Small intestine (tissue), 7 donors: ENCODE results near the gene KCNG2. TPM values are rescaled to one million over a fixed set of nuclear protein-coding genes. Genes with fewer than 3 reads are reported as not detected.

Experiments
- DNase-seq, 2 donors: peaks; one replicate each; pipeline versions ENCODE4 v3.0.0 to v3.0.0-alpha.2; 2013
- FAIRE-seq: peaks from 2 replicates; lab custom pipeline; 2012; peaks lifted over from hg19 to GRCh38; lab: Jason Lieb, UNC
- H3K27ac ChIP-seq, 3 donors: one replicate each; pipeline ENCODE4 v1.5.1; 2013; ENCODE audit warnings: low read length in 2 of 3, mild to moderate bottlenecking in 2 of 3, control low read depth in 1 of 3, inconsistent platforms in 1 of 3, low read depth in 1 of 3, moderate library complexity in 1 of 3
- H3K27me3 ChIP-seq, 3 donors: one replicate each; pipeline ENCODE4 v1.6.1; 2013; ENCODE audit warnings: low read length in 3 of 3, inconsistent platforms in 1 of 3; ENCODE audit not compliant: control insufficient read depth in 3 of 3, insufficient read depth in 3 of 3
- H3K36me3 ChIP-seq, 3 donors: one replicate each; pipeline ENCODE4 v1.6.1; 2013; ENCODE audit warnings: low read length in 3 of 3, inconsistent platforms in 1 of 3, low read depth in 1 of 3, mild to moderate bottlenecking in 1 of 3, moderate library complexity in 1 of 3; ENCODE audit not compliant: control insufficient read depth in 3 of 3, insufficient read depth in 2 of 3
- H3K4me1 ChIP-seq, 3 donors: one replicate each; pipeline ENCODE4 v1.6.1; 2013; ENCODE audit warnings: low read length in 2 of 3, inconsistent platforms in 1 of 3, low read depth in 1 of 3, mild to moderate bottlenecking in 1 of 3, moderate library complexity in 1 of 3; ENCODE audit not compliant: control insufficient read depth in 3 of 3, insufficient read depth in 2 of 3
- H3K4me3 ChIP-seq, 3 donors: one replicate each; pipeline ENCODE4 v1.5.1; 2013; ENCODE audit warnings: low read length in 3 of 3, control low read depth in 1 of 3, inconsistent platforms in 1 of 3, low read depth in 1 of 3, mild to moderate bottlenecking in 1 of 3, moderate library complexity in 1 of 3
- H3K9me3 ChIP-seq, 2 donors: one replicate each; pipeline ENCODE4 v1.6.1; 2013; ENCODE audit warnings: low read depth in 1 of 2, low read length in 1 of 2; ENCODE audit not compliant: control insufficient read depth in 2 of 2, insufficient read depth in 1 of 2
- WGBS, 3 donors: extraction: QIAGEN DNeasy Blood & Tissue Kit; methylation state at CpG; one replicate each; pipeline ENCODE4 v1.1.7; 2013; 5-methylcytosine and 5-hydroxymethylcytosine counted together
- polyA plus RNA-seq, 4 donors: library from polyadenylated mRNA; stranded (reverse) in 3 of 4; unstranded in 1 of 4; fragments of 200-250 nt in 3 of 4; fragments of 120-200 nt in 1 of 4; gene quantifications; one replicate each; pipeline versions ENCODE4 v1.2.1 to v1.2.3, GENCODE V29; 2013
- donor health status: healthy with polysubstance abuse.
- donor health status: control.
- donor health status: control.
- donor health status: Bipolar disorder and iron deficiency.
- donor health status: healthy.

The KCNG2 gene
- polyA plus RNA-seq, 4 donors: 0.10 to 0.30 TPM; not detected in 2

GRCh38 chr18:79902640-79903039 is 104.9 kb downstream of the KCNG2 start:
- no peak for DNase-seq
- Histone ChIP-seq H3K27ac (no peak overlapping the region), H3K36me3 (peaks cover 0 to 21% (median 3%) of the 10 kb centered on the region in 3 donors), H3K27me3 (no peaks in the 10 kb centered on the region), H3K4me3 (no peak overlapping the region), H3K9me3 (peaks cover 6 to 41% of the 10 kb centered on the region in 2 donors), H3K4me1 (no peaks in the 10 kb centered on the region)
- FAIRE-seq: no peak
- WGBS, 3 donors: 96 to 97% (median 97%) methylated on average over 20 of the region's 20 CpGs

- Histone ChIP-seq H3K27me3 (no peaks in the 10 kb centered on the region), H3K4me1 (no peaks in the 10 kb centered on the region), H3K9me3 (peaks cover 4 to 37% of the 10 kb centered on the region in 2 donors), H3K36me3 (peaks cover 0 to 21% (median 3%) of the 10 kb centered on the region in 3 donors), H3K4me3 (no peak overlapping the region), H3K27ac (no peak overlapping the region)
- WGBS, 3 donors: 94 to 97% (median 96%) methylated on average over 28 of the region's 28 CpGs
- FAIRE-seq (no peak), DNase-seq (no peak)
These were observed 105.4 kb downstream of the KCNG2 start for GRCh38 chr18:79903071-79903635.

GRCh38 chr18:79903787-79904356 is 106.1 kb downstream of the KCNG2 start:
- Histone ChIP-seq H3K9me3 (peaks cover 2 to 31% of the 10 kb centered on the region in 2 donors), H3K36me3 (peaks cover 0 to 21% (median 3%) of the 10 kb centered on the region in 3 donors), H3K27ac (no peak overlapping the region), H3K4me3 (no peak overlapping the region), H3K27me3 (no peaks in the 10 kb centered on the region), H3K4me1 (no peaks in the 10 kb centered on the region)
- WGBS, 3 donors: 93 to 98% (median 96%) methylated on average over 22 to 25 of the region's 25 CpGs
- FAIRE-seq: no peak
- DNase-seq: no peak

GRCh38 chr18:79904357-79905147 is 106.8 kb downstream of the KCNG2 start:
- FAIRE-seq: no peak
- Histone ChIP-seq H3K27me3 (no peaks in the 10 kb centered on the region), H3K27ac (no peak overlapping the region), H3K4me3 (no peak overlapping the region), H3K9me3 (peaks cover 0 to 35% of the 10 kb centered on the region in 2 donors), H3K4me1 (no peaks in the 10 kb centered on the region), H3K36me3 (peaks cover 0 to 23% (median 3%) of the 10 kb centered on the region in 3 donors)
- 94 to 96% (median 96%) methylated on average over 26 to 27 of the region's 27 CpGs for WGBS, 3 donors
- DNase-seq: no peak

- Histone ChIP-seq H3K36me3 (peaks cover 0 to 23% (median 3%) of the 10 kb centered on the region in 3 donors), H3K4me3 (no peak overlapping the region), H3K27ac (no peak overlapping the region), H3K4me1 (no peaks in the 10 kb centered on the region), H3K27me3 (no peaks in the 10 kb centered on the region), H3K9me3 (peaks cover 0 to 29% of the 10 kb centered on the region in 2 donors)
- FAIRE-seq (no peak), DNase-seq (no peak)
- 90 to 97% (median 94%) methylated on average over 21 of the region's 21 CpGs for WGBS, 3 donors
These were observed 107.7 kb downstream of the KCNG2 start for GRCh38 chr18:79905389-79905911.

- no peaks in the 10 kb centered on the region for H3K4me1 ChIP-seq
- no peak for FAIRE-seq
- H3K36me3 ChIP-seq: peaks cover 0 to 26% (median 3%) of the 10 kb centered on the region in 3 donors
- H3K27ac ChIP-seq: no peak overlapping the region
- no peak overlapping the region for H3K4me3 ChIP-seq
- no peaks in the 10 kb centered on the region for H3K27me3 ChIP-seq
- WGBS, 3 donors: 57 to 78% (median 77%) methylated on average over 1 of the region's 1 CpG
- peaks cover 0 to 29% of the 10 kb centered on the region in 2 donors for H3K9me3 ChIP-seq
- no peak for DNase-seq
These were observed 108.3 kb downstream of the KCNG2 start for GRCh38 chr18:79905993-79906392.

- DNase-seq: no peak
- FAIRE-seq: no peak
- WGBS, 3 donors: 96 to 98% (median 98%) methylated on average over 2 of the region's 2 CpGs
- Histone ChIP-seq H3K4me1 (no peaks in the 10 kb centered on the region), H3K9me3 (peaks cover 0 to 27% of the 10 kb centered on the region in 2 donors), H3K27me3 (no peaks in the 10 kb centered on the region), H3K36me3 (peaks cover 0 to 27% (median 3%) of the 10 kb centered on the region in 3 donors), H3K27ac (no peak overlapping the region), H3K4me3 (no peak overlapping the region)
These were observed 109.0 kb downstream of the KCNG2 start for GRCh38 chr18:79906706-79907105.

GRCh38 chr18:79910563-79911343 is 113.0 kb downstream of the KCNG2 start:
- no peak for FAIRE-seq
- H3K36me3 ChIP-seq: peaks cover 0 to 27% (median 2%) of the 10 kb centered on the region in 3 donors
- H3K27me3 ChIP-seq: no peaks in the 10 kb centered on the region
- no peak for DNase-seq
- H3K4me1 ChIP-seq: no peaks in the 10 kb centered on the region
- 88 to 93% (median 89%) methylated on average over 13 to 16 of the region's 16 CpGs for WGBS, 3 donors
- H3K4me3 ChIP-seq: no peak overlapping the region
- peaks cover 0 to 30% of the 10 kb centered on the region in 2 donors for H3K9me3 ChIP-seq
- no peak overlapping the region for H3K27ac ChIP-seq
